Measurements from ENCODE around the gene PPP1R3D. TPM values are rescaled to one million over a fixed set of nuclear protein-coding genes. Genes with fewer than 3 reads are reported as not detected.

The PPP1R3D gene
- total and polyA plus RNA-seq, 2 of the 13 experiments (the other 11 are each of a cell fraction or from before 2014, with no cell fraction given): 1.2 to 3.7 TPM

- TF ChIP-seq, protein P1, sequence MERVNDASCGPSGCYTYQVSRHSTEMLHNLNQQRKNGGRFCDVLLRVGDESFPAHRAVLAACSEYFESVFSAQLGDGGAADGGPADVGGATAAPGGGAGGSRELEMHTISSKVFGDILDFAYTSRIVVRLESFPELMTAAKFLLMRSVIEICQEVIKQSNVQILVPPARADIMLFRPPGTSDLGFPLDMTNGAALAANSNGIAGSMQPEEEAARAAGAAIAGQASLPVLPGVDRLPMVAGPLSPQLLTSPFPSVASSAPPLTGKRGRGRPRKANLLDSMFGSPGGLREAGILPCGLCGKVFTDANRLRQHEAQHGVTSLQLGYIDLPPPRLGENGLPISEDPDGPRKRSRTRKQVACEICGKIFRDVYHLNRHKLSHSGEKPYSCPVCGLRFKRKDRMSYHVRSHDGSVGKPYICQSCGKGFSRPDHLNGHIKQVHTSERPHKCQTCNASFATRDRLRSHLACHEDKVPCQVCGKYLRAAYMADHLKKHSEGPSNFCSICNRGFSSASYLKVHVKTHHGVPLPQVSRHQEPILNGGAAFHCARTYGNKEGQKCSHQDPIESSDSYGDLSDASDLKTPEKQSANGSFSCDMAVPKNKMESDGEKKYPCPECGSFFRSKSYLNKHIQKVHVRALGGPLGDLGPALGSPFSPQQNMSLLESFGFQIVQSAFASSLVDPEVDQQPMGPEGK (CRISPR knock-in tag; IDR thresholded peaks at IDR 0.05): peak; percentile 68
- TF ChIP-seq SRY (CRISPR knock-in tag; IDR thresholded peaks at IDR 0.05) (peak; percentile 82), ZFP82 (CRISPR knock-in tag; IDR thresholded peaks at IDR 0.05; ENCODE audit: borderline replicate concordance) (no peak), RFXAP (CRISPR knock-in tag; IDR thresholded peaks at IDR 0.05; ENCODE audit: borderline replicate concordance) (no peak; the same call in 1 of the 2 replicates), HNF4A (CRISPR knock-in tag; IDR thresholded peaks at IDR 0.05) (peak; percentile 87), NCOA5 (CRISPR knock-in tag; IDR thresholded peaks at IDR 0.05) (no peak), ZBTB21 (CRISPR knock-in tag; IDR thresholded peaks at IDR 0.05) (peak; percentile 66), ZNF850 (CRISPR knock-in tag; conservative IDR thresholded peaks at IDR 0.05) (no peak), SRSF1 (optimal IDR thresholded peaks at IDR 0.05; ENCODE audit: low read depth, low read length) (peak; percentile 82), ZNF589 (CRISPR knock-in tag; conservative IDR thresholded peaks at IDR 0.05) (no peak; the same call in 1 of the 2 replicates), TOE1 (CRISPR knock-in tag; IDR thresholded peaks at IDR 0.05) (peak; percentile 79; the same call in 1 of the 2 replicates), LBX2 (CRISPR knock-in tag; IDR thresholded peaks at IDR 0.05; ENCODE audit: borderline replicate concordance) (peak; percentile 42; the same call in 1 of the 2 replicates), ZNF780A (CRISPR knock-in tag; IDR thresholded peaks at IDR 0.05) (peak; percentile 74; the same call in 1 of the 2 replicates), CAMTA2 (CRISPR knock-in tag; IDR thresholded peaks at IDR 0.05; ENCODE audit: borderline replicate concordance) (0 out of 2 replicates have a peak, but pooled peaks have one; percentile 6), ZNF441 (CRISPR knock-in tag; IDR thresholded peaks at IDR 0.05; ENCODE audit: borderline replicate concordance) (peak; percentile 43), ZNF205 (CRISPR knock-in tag; IDR thresholded peaks at IDR 0.05) (no peak; the same call in 1 of the 2 replicates), ZNF574 (CRISPR knock-in tag; IDR thresholded peaks at IDR 0.05) (peak; percentile 82), BHLHE40 (IDR thresholded peaks at IDR 0.05; ENCODE audit: low read length) (peak; percentile 78)
- TF ChIP-seq, protein P2, sequence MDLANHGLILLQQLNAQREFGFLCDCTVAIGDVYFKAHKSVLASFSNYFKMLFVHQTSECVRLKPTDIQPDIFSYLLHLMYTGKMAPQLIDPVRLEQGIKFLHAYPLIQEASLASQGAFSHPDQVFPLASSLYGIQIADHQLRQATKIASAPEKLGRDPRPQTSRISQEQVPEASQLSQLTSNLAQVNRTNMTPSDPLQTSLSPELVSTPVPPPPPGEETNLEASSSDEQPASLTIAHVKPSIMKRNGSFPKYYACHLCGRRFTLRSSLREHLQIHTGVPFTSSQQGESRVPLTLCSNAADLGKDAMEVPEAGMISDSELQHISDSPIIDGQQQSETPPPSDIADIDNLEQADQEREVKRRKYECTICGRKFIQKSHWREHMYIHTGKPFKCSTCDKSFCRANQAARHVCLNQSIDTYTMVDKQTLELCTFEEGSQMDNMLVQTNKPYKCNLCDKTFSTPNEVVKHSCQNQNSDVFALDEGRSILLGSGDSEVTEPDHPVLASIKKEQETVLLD (CRISPR knock-in tag; IDR thresholded peaks at IDR 0.05; ENCODE audit: low read depth): peak; percentile 70
- TF ChIP-seq, protein P3, sequence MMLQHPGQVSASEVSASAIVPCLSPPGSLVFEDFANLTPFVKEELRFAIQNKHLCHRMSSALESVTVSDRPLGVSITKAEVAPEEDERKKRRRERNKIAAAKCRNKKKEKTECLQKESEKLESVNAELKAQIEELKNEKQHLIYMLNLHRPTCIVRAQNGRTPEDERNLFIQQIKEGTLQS (CRISPR knock-in tag; IDR thresholded peaks at IDR 0.05): peak; percentile 29; the same call in 1 of the 2 replicates
Observed at GRCh38 chr20:59940129-59940955, at the start of gene PPP1R3D, which contains the start of gene FAM217B (continued).

All from HepG2 (cell line).